Panc1 (cell line): ENCODE data around the gene HLA-G.

Experiments used
- SIN3A ChIP-seq: IDR thresholded peaks from 2 replicates; pipeline ENCODE4 v1.6.1; 2012; ENCODE audit warnings: low read depth, mild to moderate bottlenecking, low read length, moderate library complexity, borderline replicate concordance; ENCODE audit not compliant: insufficient read depth
- TF ChIP-seq, protein P1 (sequence below): fragments of 450-650 bp; IDR thresholded peaks from 2 replicates; pipeline ENCODE4 v1.5.1; 2017; ENCODE audit warnings: mild to moderate bottlenecking

GRCh38 chr6:29845405-29846006 lies 17.9 kb downstream of the HLA-G start:
- no peak for TF ChIP-seq SIN3A
- TF ChIP-seq, protein P1, sequence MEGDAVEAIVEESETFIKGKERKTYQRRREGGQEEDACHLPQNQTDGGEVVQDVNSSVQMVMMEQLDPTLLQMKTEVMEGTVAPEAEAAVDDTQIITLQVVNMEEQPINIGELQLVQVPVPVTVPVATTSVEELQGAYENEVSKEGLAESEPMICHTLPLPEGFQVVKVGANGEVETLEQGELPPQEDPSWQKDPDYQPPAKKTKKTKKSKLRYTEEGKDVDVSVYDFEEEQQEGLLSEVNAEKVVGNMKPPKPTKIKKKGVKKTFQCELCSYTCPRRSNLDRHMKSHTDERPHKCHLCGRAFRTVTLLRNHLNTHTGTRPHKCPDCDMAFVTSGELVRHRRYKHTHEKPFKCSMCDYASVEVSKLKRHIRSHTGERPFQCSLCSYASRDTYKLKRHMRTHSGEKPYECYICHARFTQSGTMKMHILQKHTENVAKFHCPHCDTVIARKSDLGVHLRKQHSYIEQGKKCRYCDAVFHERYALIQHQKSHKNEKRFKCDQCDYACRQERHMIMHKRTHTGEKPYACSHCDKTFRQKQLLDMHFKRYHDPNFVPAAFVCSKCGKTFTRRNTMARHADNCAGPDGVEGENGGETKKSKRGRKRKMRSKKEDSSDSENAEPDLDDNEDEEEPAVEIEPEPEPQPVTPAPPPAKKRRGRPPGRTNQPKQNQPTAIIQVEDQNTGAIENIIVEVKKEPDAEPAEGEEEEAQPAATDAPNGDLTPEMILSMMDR: no peak
